Stimulated activated naive CD4-positive, alpha-beta T cell (primary cell): ENCODE data around the gene DPYD.

ENCODE experiments used
- DNase-seq, 6 experiments: peaks; one replicate each; lab custom pipeline; 2025; lab: John Stamatoyannopoulos, UW

DPYD gene

GRCh38 chr1:97906567-97907241 lies 14.1 kb downstream of the DPYD start:
- no peak for DNase-seq

DNA sequence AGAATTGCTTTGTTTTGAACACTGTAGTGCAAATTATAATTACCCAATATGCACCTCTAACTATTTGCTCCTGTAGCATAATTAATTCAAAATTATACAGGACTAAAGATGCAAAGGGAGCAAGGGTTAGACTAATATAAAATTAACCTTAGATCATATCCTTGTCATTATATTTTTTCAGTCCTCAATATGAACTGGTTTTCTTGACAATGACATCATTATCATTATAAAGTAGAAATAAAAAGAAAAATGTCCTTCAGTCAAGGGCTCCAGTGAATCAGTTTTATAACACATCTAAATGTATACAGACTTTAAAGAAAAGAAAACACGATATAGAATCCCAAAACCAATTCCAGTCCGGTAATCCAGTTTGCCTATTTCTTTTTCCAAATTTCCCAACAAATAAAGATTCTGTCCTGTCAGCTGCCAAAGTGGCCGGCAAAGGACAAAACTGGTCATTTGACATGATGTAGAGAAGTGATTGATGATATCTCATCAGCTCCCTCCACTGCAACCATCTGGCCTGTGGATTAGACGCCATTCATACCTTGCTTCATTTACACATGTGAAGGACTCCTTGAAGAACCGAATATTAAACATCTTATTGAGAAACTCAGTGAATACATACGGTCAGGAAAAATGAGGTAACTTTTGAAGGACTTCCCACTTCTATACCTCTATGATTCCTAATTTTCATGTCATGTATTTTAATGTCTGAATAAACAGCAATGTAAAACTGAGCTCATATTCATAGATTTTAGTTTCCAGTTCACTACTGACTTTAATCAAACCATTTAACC lies 15.5 kb downstream of the DPYD start:
- no peak for DNase-seq

DNA sequence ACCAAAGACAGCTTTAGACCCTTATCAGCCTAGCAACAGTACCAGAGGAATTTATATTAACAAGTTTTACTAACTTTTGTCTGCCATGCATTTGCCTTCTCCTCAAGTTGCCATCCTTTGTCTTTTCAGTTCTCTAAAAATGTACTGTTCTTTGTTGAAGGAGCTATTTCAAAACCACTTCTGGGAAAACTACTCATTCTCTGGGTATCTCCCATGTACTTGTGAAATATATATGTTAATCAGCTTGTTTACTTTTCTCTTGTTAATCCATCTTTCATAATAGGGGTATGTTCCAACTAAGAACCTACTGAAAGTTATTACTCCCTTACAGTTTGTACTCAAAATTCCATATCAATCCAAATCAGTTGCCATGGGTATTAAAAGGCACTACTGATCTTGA lies 16.3 kb downstream of the DPYD start:
- no peak for DNase-seq

DNA sequence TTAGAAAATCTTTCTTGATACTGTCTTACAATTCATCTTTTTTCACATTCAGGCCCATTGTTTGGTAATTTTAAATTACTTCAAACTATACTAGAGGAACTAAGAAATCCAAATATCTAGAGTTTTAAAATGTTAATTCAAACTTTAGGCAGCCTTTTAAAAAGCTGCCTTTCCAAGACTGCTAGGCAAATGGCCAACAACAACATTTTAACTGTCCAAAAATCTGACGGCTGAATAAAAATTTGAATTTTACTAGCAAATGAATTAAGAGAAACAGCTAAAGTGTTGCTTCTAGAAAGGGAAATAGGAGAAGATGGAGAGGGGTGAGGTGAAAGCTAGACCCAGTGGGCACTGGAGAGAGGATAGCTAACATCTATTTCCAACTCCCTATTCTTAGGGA lies 17.2 kb downstream of the DPYD start:
- DNase-seq: no peak

GRCh38 chr1:97902067-97902466 lies 18.8 kb downstream of the DPYD start:
- DNase-seq: no peak

GRCh38 chr1:97901017-97901658 lies 19.7 kb downstream of the DPYD start:
- peak in 1 of 6 experiments; percentile 3 for DNase-seq

- DNase-seq: no peak
Measured at GRCh38 chr1:97898948-97899347, 21.9 kb downstream of the DPYD start.

- no peak for DNase-seq
Measured at GRCh38 chr1:97895278-97895677, 25.6 kb downstream of the DPYD start.

- DNase-seq: no peak
Measured at GRCh38 chr1:97893844-97894243, 27.0 kb downstream of the DPYD start.

GRCh38 chr1:97886199-97886598 lies 34.6 kb downstream of the DPYD start:
- DNase-seq: no peak

- no peak for DNase-seq
Measured at GRCh38 chr1:97883823-97884222, 37.0 kb downstream of the DPYD start.

DNA sequence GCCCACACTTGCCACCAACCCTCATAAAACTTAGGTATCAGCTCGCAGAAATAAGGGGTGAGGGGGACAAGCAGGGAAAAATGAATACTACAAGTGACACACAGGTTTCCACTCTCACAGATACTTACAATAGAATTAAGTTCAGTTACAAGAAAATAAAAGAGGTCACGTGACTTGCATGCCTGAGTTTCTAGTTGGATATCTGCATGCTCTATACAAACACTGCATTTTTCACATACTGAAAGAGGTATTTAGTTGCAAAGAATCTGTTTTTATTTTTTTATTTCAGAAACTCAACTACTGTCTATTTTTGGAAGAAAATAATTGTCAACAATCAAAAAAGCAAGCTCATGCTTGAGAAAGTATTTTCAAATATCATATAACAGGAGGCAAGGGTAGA lies 43.5 kb downstream of the DPYD start:
- no peak for DNase-seq

DNA sequence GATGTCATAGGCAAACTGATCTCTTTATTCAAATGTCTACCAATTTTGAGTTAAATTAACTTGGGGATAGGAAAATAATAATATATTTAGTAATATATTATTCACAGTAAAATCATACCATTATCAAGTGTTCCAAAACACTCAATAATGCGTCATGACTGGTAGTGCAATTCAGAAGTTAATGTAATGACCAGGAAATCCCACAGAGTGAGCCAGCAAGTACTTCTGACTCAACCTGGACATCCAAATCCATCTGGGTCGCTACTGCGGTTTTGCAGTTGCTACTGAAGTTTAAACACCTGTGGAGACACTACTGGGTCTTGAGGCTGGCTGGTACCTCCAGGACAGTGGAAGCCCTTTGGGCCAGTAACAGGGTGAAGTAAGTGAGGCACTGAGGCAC lies 44.8 kb downstream of the DPYD start:
- DNase-seq: no peak

DNA sequence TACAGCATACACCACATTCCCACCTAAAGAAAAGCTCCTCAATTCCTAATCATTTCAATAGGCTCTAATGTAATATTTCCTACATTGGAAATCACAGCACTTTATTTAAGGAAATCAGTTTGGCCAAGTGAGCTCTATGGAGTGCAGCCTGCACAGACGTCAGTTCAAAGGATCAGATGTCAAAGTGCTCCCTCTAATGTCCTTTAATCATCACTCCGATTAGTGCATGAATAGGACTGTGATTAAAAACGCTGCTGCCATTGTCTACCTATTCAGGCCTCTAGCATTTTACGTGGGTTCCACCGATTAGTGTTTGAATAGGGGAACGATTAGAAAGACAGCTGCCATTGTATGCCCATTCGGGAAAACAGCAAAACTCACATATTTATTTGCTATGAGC lies 50.2 kb downstream of the DPYD start:
- no peak for DNase-seq

DNA sequence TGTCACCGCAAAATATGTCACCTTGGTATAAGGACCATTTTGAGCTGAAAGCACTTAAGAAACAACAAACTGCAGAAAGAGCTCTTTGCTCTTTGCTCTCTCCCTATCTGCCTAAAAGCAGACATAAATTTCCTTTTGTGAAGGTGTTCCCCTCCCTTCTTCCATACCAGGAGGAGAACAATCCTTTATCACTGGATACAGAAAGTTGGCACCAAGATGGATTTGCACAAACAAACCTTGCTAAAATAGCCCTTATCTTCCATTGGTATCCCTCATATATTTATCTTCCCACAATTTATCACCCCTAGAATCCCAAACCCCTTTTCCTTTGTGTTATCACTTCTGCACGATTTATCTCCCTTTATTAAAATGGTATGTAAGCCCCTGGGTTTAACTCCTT lies 51.4 kb downstream of the DPYD start:
- DNase-seq: no peak

DNA sequence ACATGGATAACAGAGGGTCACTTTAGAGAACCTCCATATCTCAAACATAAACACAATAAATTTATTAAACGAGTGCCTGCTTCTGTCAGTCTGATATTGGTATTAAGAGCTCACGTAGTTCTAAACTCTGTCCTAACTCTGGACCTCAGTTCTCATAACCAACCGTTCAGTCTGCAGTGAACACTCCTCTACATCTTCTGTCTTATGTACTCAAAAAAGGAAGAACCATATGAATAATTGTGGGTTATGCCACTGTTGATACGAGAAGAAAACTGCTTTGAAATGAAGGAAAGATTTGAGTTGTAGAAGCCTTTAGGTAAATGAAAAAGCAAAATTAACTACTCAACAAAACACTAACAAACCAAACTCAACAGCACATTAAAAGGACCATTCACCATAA lies 53.7 kb downstream of the DPYD start:
- DNase-seq: no peak

DNA sequence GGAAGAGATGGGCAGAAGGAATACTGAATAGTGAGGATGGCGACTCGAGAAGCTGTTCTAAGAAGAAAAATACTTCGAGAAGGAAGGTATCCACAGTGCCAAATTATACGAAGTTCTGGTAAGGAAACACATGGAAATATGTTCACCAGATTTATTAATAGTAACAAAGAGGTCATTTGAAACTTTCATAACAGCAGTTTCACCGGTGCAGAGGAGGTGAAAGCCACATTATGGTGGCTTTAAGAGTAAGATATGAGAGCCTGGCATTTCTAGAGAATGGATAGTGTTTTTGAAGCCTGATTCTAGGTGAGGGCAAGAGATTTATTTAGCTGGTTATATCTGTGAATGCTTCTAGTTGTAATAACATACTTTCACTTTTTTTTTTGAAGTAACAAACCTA lies 56.2 kb downstream of the DPYD start:
- no peak for DNase-seq

DNA sequence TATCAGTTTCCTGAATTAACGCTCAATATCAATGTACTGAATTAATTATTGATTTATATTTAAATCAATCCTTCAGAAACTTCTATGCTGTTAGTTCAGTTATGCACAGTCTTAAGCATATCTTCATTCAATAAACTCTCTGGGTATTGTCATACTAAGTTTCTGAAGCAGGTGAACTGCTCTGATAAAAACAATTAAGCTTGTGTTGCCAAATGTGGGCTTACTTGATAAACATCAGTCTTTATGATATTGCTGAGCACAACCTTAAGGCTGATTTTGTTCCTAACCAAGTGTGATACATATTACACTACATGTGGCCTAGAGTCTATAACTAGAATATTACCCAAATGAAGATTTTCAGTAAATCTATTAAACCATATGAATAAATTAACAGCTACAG lies 67.6 kb downstream of the DPYD start:
- DNase-seq: no peak

- DNase-seq: peak in 1 of 6 experiments; percentile 2
Measured at GRCh38 chr1:97849345-97850340, 71.2 kb downstream of the DPYD start.

- DNase-seq: no peak
Measured at GRCh38 chr1:97845805-97846204, 75.0 kb downstream of the DPYD start.

- no peak for DNase-seq
Measured at GRCh38 chr1:97844552-97845089, 76.2 kb downstream of the DPYD start.

DNA sequence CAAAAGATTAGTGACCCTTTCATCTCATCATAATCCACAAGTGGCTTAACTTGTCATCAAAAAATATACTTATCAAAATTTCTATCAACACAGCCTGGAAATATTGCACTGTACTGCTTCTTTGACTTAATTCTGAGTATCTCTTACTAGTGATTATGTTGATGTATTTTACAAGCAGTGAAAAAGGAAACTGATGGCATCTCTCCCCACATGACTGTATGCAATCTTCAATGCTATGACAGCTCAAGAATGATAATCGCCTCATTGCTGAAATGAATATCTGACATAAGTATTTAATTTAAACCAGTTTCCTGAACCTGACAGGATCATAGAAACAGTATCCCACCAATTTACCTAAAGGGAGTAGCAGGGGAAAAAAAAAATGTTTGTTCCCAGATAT lies 79.5 kb downstream of the DPYD start:
- no peak for DNase-seq
